ENCODE data around the gene SPATA2L.
"Not testable (repeated sequence)": the region's sequence is repeated elsewhere in the genome, so short reads cannot be mapped to it uniquely, and the experiment has no call there.

SPATA2L gene

GRCh38 chr16:89709166-89709565, 7.7 kb upstream of the SPATA2L start:
- no peak for DNase-seq (ENCODE audit: low read depth in 2 of 3, low spot score in 2 of 3)

GRCh38 chr16:89708481-89708931, 7.0 kb upstream of the SPATA2L start:
- DNase-seq (ENCODE audit: low read depth in 2 of 3, low spot score in 2 of 3), result no peak

GRCh38 chr16:89707695-89708094, 6.2 kb upstream of the SPATA2L start:
- DNase-seq (ENCODE audit: low read depth in 2 of 3, low spot score in 2 of 3), result no peak

GRCh38 chr16:89706518-89707260, 5.2 kb upstream of the SPATA2L start:
- DNase-seq (ENCODE audit: low read depth in 2 of 3, low spot score in 2 of 3), result no peak

GRCh38 chr16:89705006-89705405, 3.5 kb upstream of the SPATA2L start:
- no peak for DNase-seq (ENCODE audit: low read depth in 2 of 3, low spot score in 2 of 3)

GRCh38 chr16:89704281-89704680, 2.8 kb upstream of the SPATA2L start:
- no peak for DNase-seq (ENCODE audit: low read depth in 2 of 3, low spot score in 2 of 3)

GRCh38 chr16:89700649-89701424, 668 bp downstream of the SPATA2L start:
- no peak for DNase-seq (ENCODE audit: low read depth in 2 of 3, low spot score in 2 of 3)

- peak; percentile 90 to 96 (median 95) for DNase-seq (ENCODE audit: low read depth in 2 of 3, low spot score in 2 of 3)
These were observed 1.3 kb downstream of the SPATA2L start for GRCh38 chr16:89700100-89700648.

- DNase-seq (ENCODE audit: low read depth in 2 of 3, low spot score in 2 of 3), result not testable (repeated sequence)
These were observed 1.8 kb downstream of the SPATA2L start for GRCh38 chr16:89699629-89700099.

- DNase-seq (ENCODE audit: low read depth in 2 of 3, low spot score in 2 of 3), result not testable (repeated sequence)
These were observed 2.8 kb downstream of the SPATA2L start for GRCh38 chr16:89698717-89699116.

- DNase-seq (ENCODE audit: low read depth in 2 of 3, low spot score in 2 of 3), result no peak
These were observed 3.7 kb downstream of the SPATA2L start for GRCh38 chr16:89697616-89698331.

GRCh38 chr16:89697161-89697615, 4.3 kb downstream of the SPATA2L start:
- no peak for DNase-seq (ENCODE audit: low read depth in 2 of 3, low spot score in 2 of 3)

GRCh38 chr16:89696670-89697128, 4.8 kb downstream of the SPATA2L start:
- no peak for DNase-seq (ENCODE audit: low read depth in 2 of 3, low spot score in 2 of 3)

GRCh38 chr16:89695875-89696669, 5.4 kb downstream of the SPATA2L start:
- DNase-seq (ENCODE audit: low read depth in 2 of 3, low spot score in 2 of 3), result no peak

- no peak for DNase-seq (ENCODE audit: low read depth in 2 of 3, low spot score in 2 of 3)
These were observed 6.2 kb downstream of the SPATA2L start for GRCh38 chr16:89695086-89695874.

GRCh38 chr16:89694784-89695085, 6.8 kb downstream of the SPATA2L start:
- not testable (repeated sequence) for DNase-seq (ENCODE audit: low read depth in 2 of 3, low spot score in 2 of 3)

GRCh38 chr16:89693931-89694783, 7.3 kb downstream of the SPATA2L start:
- DNase-seq (ENCODE audit: low read depth in 2 of 3, low spot score in 2 of 3), result no peak

- DNase-seq (ENCODE audit: low read depth in 2 of 3, low spot score in 2 of 3), result no peak
These were observed 8.2 kb downstream of the SPATA2L start for GRCh38 chr16:89693289-89693731.
